GM19397 (cell line): ENCODE measurements around the gene ABHD3.
A peak's percentile ranks its signal among the peaks of the same experiment; 100 is the strongest.
"Not testable (repeated sequence)": the region's sequence is repeated elsewhere in the genome, so short reads cannot be mapped to it uniquely, and the experiment has no call there.

ENCODE experiments used
- ATAC-seq: cut with Tn5 transposase; IDR thresholded peaks from one replicate; pipeline ENCODE4 v1.9.1; 2021; ENCODE audit warnings: mild to moderate bottlenecking, moderate library complexity; ENCODE audit not compliant: unreplicated experiment

Gene ABHD3, protein sequence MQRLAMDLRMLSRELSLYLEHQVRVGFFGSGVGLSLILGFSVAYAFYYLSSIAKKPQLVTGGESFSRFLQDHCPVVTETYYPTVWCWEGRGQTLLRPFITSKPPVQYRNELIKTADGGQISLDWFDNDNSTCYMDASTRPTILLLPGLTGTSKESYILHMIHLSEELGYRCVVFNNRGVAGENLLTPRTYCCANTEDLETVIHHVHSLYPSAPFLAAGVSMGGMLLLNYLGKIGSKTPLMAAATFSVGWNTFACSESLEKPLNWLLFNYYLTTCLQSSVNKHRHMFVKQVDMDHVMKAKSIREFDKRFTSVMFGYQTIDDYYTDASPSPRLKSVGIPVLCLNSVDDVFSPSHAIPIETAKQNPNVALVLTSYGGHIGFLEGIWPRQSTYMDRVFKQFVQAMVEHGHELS

DNA sequence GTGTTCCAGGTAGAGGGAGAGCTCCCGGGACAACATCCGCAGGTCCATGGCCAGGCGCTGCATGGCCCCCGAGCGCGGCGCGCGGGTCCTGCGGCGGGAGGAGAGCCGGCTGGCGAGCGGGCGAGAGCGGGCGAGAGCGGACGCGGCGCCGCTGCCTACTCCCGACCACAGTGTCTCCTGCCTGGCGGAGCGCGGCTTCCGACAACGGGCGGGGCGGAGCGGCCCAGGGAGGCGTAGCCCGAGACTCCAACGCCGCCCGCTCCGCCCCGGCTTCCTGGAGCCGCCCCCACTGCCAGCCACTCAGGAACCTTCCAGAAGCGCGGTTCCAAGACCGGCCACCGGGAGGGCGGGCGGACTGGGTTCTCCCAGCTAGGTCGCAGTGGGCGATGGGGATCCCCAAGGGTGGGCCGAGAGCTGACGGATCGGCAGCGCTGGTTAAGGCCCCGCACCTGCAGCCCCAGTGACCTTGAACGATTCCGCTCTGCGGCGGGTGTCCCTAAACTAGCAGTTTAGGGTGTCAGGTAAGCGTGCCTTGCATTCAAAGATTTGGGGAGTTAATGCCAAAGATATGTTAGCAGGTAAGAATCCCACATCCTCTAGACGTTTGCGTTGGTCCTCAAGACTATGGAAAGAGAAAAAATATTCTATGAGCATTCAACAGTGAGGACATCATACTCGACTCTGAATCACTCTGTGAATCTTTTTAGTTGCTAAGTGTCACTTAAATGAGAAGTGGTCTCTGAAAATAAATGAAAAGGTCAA is at the start of gene ABHD3:
ABHD3 (minus strand) TSS at position 172 of the 762 bp plus-strand sequence; CDS start at position 63, 109 bp downstream.
- peak; percentile 95 for ATAC-seq

DNA sequence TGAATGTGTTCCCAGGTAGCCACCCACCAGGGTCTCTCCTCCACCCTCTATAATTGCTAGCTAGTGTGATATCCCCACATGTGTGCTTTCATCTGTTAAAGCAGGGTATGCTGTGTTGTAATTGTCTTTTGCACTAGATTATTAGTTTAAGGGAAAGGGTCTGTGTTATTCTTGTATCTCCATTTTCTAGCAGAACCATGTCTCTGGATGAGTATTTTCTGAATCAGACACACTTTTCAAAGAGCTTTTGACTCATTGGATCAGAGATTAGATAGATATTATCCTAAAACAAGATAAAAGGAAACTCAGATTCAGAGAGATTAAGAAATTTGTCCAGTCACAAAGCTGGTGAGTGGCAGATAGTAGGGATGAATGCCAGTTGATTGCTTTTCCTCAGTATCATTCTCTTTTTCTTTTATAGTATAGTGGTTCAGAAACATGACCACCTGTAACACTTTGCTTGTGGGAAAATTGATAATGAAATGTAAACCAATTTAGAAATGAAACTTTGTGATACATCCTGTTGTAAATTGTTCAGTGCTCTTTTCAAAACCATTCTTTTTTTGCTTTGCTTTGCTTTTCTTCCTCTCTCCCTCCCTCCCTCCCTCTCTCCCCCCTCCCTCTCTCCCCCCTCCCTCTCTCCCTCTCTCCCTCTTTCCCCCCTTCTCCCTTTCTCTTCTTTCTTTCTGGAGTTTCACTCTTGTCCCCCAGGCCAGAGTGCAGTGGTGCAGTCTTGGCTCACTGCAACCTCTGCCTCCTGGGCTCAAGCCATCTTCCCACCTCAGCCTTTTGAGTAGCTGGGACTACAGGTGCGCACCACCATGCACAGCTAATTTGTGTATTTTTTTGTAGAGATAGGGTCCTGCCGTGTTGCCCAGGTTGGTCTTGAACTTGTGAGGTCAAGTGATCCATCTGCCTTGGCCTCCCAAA is 43.5 kb upstream of the ABHD3 start:
- no peak for ATAC-seq

DNA sequence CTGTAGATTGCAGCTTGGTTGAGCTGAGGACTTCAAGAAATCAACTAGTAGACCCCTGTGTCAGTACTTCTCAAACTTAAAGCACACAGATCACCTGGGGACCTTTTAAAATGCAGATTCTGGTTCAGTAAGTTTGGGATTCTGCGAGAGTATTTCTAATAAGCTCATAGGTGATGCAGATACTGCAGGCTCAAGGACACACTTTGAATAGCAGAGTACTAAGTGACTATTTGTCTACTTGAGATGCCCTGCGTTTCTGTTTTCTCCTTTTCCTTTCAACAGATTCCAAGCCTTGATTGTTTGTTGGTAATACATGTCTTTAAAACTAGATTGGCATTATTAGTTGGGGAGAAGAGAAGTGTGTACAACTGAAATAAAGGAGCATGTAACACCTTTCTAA is 42.7 kb upstream of the ABHD3 start:
- no peak for ATAC-seq

DNA sequence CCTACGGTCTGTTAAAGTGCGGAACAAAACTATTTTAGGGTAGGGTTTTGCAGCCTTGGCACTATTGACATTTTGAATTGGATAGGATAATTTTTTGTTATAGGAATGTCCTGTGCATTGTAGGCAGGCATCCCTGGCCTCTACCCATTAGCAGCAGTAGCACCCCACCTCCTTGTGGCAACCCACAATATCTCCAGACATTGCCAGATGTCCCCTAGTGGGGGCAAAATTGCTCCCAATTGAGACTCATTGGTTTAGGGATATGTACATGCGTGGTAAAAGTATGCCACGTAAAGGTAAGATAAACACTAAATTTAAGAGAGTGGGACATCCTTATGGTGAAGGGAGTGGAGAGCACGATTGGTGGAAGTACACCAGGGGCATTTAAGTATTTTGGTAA is 40.7 kb upstream of the ABHD3 start:
- ATAC-seq = no peak

DNA sequence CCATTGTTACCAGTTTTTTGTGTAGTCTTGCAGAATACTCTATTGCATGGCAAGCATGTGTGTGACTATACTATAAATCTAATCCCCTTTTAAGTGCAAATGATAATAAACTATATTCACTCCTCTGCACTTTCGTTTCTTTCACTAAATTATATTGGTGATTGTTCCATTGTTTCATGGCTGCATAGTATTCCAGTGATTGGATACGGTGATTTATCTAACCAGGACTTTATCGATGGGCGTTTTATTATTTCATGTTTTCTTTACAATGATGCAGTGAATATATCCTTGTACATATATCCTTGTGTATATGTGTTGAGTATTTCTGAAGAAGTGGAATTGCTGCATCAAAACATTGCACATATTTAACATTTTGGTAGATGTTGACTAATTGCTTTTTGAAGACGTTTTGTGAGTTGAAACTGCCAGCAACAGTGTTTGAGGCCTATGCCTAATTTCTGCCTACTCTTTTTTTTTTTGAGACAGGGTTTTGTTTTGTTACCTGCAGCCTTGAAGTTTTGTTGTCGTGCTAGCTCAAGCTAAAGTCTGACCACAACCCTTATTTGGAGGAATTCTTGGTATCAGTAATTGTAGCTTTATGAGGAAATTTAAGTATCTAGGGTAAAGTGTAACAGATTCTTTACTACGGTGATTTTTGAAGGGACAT is 38.7 kb upstream of the ABHD3 start:
- no peak for ATAC-seq

DNA sequence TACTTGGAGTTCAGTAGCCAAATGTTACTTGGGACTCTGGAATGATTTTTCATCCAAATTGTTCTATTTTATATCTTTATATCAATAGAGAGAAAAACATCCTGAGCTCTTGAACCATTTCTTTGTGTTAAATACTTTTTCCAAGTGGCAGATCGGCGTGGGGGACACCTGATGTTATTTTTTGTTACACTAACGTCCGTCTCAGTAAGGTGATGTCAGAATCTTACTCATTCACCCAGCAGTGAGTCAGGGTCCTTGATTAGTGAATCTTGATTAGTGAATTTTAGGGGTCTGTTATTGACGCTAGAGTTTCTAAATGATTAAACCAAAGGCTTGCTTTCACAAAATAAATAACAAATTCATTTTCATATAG is 37.7 kb upstream of the ABHD3 start:
- ATAC-seq = no peak

DNA sequence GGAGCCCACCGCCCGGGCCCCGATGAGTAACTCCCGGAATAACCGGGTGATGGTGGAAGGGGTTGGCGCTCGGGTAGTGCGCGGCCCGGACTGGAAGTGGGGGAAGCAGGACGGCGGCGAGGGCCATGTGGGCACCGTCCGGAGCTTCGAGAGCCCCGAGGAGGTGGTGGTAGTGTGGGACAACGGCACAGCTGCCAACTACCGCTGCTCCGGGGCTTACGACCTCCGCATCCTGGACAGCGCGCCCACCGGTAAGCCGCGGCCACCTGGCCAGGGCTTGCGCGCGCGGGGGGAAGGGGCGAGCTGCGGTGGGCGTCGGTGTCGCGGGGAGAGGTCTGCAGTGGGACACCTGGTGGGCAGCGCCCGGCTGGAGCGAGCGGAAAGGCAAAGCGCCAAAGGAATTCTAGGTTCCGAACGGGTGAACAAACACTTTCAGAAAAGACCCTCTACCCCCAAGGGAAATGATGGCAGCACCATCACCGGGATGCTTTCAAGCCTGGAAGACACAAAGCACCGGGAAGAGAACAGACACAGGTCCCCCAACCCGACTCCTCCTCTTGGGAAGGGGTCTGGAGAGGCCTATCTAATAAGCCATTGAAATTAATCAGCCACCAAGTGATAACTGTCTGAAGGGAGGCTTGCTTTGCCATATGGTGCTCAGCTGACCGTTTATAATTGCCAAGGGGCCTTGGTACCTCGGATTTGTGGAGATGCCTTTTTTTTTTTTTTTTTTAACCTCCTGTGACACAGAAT is 37.2 kb upstream of the ABHD3 start:
- ATAC-seq = peak; percentile 17

DNA sequence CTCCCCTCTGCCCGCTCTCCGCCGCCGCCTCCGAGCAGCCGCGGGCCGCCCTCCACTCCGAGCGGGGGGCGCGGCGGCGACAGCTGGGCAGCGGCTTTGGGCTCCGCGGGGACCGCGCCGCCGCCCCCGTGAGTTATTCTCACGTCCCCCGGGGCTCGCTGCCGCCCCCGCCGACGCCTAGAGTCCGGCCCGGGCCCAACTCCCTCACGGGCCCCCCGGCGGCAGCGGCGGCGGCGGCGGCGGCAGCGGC is 36.7 kb upstream of the ABHD3 start:
- no peak for ATAC-seq

DNA sequence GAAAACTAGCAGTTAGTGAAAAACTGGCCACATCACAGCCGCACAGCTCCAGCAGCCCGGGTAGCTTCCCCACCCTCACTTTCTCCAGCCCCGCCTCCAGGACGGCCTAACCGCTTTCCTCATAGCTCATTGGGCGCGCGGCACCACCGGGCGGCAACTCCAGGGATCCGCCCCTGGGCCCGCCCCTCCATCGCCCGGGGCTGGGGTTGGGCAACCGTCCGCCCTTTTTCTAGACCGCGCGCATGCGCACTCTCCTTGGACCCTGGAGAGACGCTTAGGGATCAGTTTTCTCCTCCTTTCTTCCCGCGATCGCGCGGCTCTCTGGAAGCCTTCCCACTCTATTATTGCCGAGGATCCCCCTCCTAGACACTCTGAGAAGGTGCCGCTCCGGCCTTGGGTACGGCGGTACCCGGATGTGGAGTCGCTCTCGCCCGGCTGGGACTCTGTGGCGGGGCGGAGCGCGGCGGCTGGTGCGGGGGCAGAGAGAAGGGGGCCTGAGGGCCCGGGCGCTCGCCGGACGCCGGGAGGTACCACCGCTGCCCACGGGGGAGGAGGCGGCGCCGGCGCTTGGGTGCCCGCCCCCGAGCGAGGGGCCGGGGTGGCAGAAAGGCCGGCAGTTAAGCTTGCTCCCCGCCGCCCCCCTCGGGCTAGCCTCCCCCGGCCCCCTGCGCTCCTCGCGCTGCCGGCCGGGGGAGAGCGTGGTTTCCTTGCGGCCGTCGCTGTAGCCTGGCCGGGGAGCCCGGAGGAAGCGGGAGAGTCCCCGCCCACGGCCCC is 36.2 kb upstream of the ABHD3 start, which contains the start of gene MIB1:
MIB1 (plus strand) TSS at position 255 of the 774 bp plus-strand sequence. CDS start 792 bp downstream, outside the sequence.
- ATAC-seq = peak; percentile 97

DNA sequence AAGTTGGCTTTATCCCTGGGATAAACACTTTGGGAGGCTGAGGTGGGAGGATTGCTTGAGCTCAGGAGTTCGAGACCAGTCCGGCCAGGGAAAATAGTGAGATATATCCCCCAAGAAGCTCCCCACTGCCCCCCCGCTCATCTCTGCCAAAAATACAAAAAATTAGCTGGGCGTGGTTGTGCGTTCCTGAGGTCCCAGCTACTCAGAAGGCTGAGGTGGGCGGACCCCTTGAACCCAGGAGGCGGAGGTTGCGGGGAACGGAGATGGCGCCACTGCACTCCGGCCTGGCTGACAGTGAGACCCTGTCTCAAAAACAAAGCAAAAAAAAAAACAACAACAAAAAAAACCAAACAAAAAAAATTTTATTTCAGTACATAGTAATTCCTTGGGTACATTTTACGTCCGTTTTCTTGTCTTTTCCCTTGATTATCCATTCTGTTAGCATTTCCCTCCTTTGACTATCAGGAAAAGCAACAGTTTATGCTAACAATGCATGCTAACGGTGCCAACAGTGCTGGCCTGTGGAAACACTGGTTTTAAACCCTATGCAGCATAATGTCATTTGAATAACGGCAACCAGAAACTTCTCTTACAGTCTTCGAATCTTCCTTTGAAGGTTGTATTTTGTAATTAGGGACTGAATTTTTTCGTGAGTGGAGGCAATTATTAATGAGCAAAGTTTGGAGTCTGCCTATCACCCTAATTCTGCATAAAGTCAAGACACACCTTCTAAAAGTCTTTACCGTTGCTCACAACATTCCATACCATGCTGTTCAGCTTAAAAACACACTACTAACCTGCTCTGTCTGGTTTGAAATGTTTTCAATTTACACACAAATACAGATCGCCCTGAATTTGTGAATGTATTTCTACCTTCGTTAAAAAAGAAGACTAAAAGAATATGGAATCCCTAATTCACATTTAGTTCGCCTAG is 35.3 kb upstream of the ABHD3 start:
- peak; percentile 1 for ATAC-seq

DNA sequence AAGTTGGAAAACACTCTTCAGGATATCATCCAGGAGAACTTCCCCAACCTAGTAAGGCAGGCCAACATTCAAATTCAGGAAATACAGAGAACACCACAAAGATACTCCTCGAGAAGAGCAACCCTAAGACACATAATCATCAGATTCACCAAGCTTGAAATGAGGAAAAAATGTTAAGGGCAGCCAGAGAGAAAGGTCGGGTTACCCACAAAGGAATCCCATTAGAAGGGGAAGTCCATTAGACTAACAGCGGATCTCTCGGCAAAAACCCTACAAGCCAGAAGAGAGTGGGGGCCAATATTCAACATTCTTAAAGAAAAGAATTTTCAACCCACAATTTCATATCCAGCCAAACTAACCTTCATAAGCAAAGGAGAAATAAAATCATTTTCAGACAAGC is 32.4 kb upstream of the ABHD3 start:
- not testable (repeated sequence) for ATAC-seq

DNA sequence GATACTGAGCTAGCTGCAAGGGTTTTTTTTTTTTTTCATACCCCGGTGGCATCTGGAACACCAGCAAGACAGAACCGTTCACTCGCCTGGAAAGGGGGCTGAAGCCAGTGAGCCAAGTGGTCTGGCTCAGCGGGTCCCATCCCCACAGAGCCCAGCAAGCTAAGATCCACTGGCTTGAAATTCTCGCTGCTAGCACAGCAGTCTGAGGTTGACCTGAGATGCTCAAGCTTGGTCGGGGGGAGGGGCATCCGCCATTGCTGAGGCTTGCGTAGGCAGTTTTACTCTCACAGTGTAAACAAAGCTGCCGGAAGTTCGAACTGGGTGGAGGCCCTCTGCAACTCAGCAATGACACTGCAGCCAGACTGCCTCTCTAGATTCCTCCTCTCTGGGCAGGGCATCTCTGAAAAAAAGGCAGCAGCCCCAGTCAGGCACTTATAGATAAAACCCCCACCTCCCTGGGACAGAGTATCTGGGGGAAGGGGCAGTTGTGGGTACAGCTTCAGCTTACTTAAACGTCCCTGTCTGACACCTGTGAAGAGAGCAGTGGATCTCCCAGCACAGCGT is 31.0 kb upstream of the ABHD3 start:
- ATAC-seq = no peak

DNA sequence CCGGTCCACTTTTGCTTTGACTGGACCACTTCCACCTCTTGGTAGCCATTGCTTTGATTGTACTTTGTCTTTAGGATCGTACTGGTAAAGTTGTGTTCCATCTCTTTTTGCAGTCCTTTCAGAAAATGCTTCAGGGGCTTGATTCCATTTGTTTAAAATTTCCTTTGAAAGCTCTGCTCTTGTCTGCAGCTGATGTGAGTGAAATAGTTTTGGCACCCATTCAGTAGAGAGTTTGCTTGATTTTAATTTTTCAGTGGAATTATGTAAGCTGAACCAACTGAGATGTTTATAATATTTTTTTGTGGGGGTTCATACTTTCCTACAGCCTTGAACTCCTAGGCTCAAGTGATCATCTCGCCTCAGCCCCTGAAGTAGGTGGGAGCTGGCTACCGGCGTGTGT is 28.4 kb upstream of the ABHD3 start:
- ATAC-seq = no peak

DNA sequence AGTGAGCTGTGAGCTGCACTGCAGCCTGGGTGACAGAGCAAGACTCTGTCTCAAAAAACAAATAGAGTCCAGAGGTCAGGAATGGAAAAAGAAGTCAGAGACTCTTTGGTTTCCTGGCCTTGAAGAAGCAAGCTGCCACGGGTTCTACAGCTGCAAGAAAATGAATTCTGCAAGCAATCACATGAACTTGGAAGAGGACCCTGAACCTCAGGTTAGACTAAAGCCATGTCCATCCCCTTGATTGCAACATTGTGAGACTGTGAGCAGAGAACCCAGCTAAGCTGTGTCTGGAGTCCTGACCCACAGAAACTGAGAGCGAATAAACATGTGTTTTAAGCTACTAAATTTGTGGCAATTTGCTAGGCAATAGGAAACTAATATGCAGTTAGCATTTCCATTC is 23.1 kb upstream of the ABHD3 start:
- ATAC-seq = no peak

DNA sequence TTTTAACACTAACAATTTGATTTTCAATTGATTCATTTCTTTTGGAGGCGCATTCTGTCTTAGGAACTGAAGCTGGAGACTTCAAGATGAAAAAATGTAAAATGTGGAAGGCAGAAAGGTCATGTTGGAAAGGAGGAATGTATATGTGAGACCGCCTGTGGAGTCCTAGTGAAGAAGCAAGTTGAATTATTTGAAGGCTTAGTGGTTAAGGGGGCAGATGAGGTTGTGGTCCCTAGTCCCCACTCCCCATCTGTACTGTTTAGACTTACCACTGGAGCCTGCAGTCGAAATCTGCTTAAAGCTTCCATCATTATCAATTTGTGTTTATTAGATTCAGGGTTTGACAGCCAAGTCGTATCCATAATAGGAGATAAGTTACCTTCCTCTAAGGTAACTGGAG is 20.6 kb upstream of the ABHD3 start:
- no peak for ATAC-seq

DNA sequence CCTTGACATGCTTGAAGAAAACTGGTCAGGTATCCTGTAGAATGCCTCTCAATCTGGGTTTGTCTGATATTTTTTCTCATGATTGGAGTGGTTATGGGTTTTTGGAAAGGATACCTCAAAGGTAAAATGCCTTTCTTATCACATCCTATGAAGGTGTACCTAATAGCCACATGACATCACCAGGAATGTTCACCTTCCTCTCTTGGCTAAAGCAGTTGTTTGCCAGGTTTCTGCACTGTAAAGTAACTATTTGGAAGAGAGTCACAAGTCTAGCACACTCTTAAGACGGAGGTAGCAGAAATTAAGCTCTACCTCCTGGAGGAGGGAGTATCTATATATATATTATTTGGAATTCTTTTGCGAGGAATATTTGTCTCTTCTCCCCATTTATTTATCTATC is 18.1 kb upstream of the ABHD3 start:
- no peak for ATAC-seq

DNA sequence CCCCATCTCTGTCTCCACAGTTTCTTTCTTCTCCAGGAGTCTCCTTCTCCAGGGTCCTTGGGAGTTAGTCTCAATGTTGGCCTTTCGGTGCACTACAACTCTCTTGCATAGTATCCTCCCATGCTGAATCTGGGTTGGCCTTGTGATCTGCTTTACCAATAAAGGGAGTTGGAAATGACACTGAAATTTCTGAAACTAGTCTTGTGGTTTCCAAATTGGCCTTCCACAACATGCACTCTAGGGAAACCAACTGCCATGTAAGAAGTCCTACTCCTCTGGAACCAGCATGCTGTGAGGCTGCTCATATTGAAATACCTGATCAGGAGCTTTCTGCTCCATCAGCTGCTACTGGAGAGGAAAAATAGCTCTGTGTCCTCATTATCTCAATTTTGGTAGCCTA is 9.9 kb upstream of the ABHD3 start:
- ATAC-seq = no peak

DNA sequence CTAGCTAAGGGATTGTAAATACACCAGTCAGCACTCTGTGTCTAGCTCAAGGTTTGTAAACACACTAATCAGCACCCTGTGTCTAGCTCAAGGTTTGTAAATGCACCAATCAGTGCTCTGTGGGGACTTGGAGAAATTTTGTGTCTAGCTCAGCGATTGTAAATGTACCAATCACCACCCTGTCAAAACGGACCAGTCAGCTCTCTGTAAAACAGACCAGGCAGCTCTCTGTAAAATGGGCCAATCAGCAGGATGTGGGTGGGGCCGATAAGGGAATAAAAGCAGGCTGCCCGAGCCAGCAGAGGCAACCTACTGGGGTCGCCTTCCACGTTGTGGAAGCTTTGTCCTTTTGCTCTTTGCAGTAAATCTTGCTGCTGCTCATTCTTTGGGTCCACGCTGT is 2.6 kb upstream of the ABHD3 start:
- ATAC-seq = not testable (repeated sequence)
